Measurements from ENCODE around the gene IL1RN. TPM values are rescaled to one million over a fixed set of nuclear protein-coding genes. Genes with fewer than 3 reads are reported as not detected.

The IL1RN gene
- total and polyA plus RNA-seq, 2 of the 13 experiments (the other 11 are each of a cell fraction or from before 2014, with no cell fraction given), result 21.2 to 101 TPM

DNA sequence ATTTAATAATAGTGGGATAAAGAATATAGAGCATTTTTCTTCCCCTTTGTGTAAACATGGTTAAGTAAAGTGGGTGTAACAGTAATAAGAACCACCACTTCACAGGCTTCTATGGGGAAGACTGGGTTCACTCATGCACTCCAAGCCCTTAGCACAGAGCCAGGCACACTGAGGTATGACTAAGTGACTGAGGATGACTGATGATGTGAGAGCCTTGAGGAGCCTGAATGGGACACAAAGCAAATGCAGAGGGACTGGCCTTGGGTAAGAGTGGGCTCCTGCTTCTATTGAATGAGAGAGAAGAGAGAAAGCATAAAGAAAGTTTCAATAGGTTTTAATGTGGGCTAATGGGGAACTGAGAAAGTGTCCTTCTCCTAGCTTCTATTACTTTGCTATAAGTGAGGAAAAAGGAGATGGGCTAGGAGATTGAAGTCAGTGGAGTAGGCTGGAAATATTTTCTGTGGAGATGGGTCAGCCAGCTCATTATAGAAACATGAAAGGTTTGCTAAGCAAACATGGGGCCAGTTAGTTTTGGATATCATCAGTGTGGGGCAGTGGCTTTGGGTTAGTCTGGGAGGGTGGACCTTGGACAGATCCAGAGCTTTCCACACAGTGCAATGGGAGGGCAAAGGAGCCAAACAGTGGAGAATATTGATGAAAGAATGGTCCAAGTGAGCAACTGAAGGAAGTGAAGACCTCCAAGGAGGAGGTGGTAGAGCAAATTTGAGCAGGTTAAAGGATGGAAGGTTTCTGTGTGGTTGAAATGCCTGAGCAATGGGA lies 39.0 kb upstream of the IL1RN start (continued):
- 0 out of 2 replicates have a peak, but pooled peaks have one; percentile 33 for TF ChIP-seq ZNF232 (CRISPR knock-in tag; IDR thresholded peaks at IDR 0.05; ENCODE audit: borderline replicate concordance)
- TF ChIP-seq, protein P1, sequence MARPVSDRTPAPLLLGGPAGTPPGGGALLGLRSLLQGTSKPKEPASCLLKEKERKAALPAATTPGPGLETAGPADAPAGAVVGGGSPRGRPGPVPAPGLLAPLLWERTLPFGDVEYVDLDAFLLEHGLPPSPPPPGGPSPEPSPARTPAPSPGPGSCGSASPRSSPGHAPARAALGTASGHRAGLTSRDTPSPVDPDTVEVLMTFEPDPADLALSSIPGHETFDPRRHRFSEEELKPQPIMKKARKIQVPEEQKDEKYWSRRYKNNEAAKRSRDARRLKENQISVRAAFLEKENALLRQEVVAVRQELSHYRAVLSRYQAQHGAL (CRISPR knock-in tag; IDR thresholded peaks at IDR 0.05; ENCODE audit: not compliant biosample characterization), result no peak
- TF ChIP-seq, protein P2, sequence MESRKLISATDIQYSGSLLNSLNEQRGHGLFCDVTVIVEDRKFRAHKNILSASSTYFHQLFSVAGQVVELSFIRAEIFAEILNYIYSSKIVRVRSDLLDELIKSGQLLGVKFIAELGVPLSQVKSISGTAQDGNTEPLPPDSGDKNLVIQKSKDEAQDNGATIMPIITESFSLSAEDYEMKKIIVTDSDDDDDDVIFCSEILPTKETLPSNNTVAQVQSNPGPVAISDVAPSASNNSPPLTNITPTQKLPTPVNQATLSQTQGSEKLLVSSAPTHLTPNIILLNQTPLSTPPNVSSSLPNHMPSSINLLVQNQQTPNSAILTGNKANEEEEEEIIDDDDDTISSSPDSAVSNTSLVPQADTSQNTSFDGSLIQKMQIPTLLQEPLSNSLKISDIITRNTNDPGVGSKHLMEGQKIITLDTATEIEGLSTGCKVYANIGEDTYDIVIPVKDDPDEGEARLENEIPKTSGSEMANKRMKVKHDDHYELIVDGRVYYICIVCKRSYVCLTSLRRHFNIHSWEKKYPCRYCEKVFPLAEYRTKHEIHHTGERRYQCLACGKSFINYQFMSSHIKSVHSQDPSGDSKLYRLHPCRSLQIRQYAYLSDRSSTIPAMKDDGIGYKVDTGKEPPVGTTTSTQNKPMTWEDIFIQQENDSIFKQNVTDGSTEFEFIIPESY (CRISPR knock-in tag; IDR thresholded peaks at IDR 0.05), result no peak
- no peak for TF ChIP-seq TMF1 (CRISPR knock-in tag; IDR thresholded peaks at IDR 0.05; ENCODE audit: low read depth)
- no peak for TF ChIP-seq CENPT (CRISPR knock-in tag; IDR thresholded peaks at IDR 0.05; ENCODE audit: low read depth)
- TF ChIP-seq ZSCAN12 (CRISPR knock-in tag; IDR thresholded peaks at IDR 0.05), result no peak
- no peak for TF ChIP-seq ZNF446 (CRISPR knock-in tag; IDR thresholded peaks at IDR 0.05)
- TF ChIP-seq, protein P3, sequence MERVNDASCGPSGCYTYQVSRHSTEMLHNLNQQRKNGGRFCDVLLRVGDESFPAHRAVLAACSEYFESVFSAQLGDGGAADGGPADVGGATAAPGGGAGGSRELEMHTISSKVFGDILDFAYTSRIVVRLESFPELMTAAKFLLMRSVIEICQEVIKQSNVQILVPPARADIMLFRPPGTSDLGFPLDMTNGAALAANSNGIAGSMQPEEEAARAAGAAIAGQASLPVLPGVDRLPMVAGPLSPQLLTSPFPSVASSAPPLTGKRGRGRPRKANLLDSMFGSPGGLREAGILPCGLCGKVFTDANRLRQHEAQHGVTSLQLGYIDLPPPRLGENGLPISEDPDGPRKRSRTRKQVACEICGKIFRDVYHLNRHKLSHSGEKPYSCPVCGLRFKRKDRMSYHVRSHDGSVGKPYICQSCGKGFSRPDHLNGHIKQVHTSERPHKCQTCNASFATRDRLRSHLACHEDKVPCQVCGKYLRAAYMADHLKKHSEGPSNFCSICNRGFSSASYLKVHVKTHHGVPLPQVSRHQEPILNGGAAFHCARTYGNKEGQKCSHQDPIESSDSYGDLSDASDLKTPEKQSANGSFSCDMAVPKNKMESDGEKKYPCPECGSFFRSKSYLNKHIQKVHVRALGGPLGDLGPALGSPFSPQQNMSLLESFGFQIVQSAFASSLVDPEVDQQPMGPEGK (CRISPR knock-in tag; IDR thresholded peaks at IDR 0.05), result peak; percentile 91
- TF ChIP-seq ZNF17 (CRISPR knock-in tag; IDR thresholded peaks at IDR 0.05), result no peak
- 0 out of 2 replicates have a peak, but pooled peaks have one; percentile 64 for TF ChIP-seq ZNF557 (CRISPR knock-in tag; IDR thresholded peaks at IDR 0.05)
- TF ChIP-seq, protein P4, sequence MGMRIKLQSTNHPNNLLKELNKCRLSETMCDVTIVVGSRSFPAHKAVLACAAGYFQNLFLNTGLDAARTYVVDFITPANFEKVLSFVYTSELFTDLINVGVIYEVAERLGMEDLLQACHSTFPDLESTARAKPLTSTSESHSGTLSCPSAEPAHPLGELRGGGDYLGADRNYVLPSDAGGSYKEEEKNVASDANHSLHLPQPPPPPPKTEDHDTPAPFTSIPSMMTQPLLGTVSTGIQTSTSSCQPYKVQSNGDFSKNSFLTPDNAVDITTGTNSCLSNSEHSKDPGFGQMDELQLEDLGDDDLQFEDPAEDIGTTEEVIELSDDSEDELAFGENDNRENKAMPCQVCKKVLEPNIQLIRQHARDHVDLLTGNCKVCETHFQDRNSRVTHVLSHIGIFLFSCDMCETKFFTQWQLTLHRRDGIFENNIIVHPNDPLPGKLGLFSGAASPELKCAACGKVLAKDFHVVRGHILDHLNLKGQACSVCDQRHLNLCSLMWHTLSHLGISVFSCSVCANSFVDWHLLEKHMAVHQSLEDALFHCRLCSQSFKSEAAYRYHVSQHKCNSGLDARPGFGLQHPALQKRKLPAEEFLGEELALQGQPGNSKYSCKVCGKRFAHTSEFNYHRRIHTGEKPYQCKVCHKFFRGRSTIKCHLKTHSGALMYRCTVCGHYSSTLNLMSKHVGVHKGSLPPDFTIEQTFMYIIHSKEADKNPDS (CRISPR knock-in tag; IDR thresholded peaks at IDR 0.05), result no peak
- no peak for TF ChIP-seq MTA3 (CRISPR knock-in tag; IDR thresholded peaks at IDR 0.05)
- TF ChIP-seq, protein P5, sequence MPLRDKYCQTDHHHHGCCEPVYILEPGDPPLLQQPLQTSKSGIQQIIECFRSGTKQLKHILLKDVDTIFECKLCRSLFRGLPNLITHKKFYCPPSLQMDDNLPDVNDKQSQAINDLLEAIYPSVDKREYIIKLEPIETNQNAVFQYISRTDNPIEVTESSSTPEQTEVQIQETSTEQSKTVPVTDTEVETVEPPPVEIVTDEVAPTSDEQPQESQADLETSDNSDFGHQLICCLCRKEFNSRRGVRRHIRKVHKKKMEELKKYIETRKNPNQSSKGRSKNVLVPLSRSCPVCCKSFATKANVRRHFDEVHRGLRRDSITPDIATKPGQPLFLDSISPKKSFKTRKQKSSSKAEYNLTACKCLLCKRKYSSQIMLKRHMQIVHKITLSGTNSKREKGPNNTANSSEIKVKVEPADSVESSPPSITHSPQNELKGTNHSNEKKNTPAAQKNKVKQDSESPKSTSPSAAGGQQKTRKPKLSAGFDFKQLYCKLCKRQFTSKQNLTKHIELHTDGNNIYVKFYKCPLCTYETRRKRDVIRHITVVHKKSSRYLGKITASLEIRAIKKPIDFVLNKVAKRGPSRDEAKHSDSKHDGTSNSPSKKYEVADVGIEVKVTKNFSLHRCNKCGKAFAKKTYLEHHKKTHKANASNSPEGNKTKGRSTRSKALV (CRISPR knock-in tag; IDR thresholded peaks at IDR 0.05), result no peak; the same call in 1 of the 2 replicates
- TF ChIP-seq NFE2 (CRISPR knock-in tag; IDR thresholded peaks at IDR 0.05), result no peak
- TF ChIP-seq RARA (CRISPR knock-in tag; IDR thresholded peaks at IDR 0.05), result peak; percentile 92
- TF ChIP-seq ZNF878 (CRISPR knock-in tag; IDR thresholded peaks at IDR 0.05), result peak; percentile 81
- TF ChIP-seq TP53 (CRISPR knock-in tag; conservative IDR thresholded peaks at IDR 0.05), result no peak
